Ishikawa (cell line): ENCODE data around the gene ZNF530.

Source experiments
- CEBPB ChIP-seq: IDR thresholded peaks from 2 replicates; pipeline ENCODE4 v1.6.1; 2012
- CREB1 ChIP-seq: IDR thresholded peaks from 2 replicates; pipeline ENCODE4 v1.6.1; 2012; ENCODE audit warnings: low read depth
- EGR1 ChIP-seq: IDR thresholded peaks from 2 replicates; pipeline ENCODE4 v1.6.1; 2012
- EP300 ChIP-seq: IDR thresholded peaks from 2 replicates; pipeline ENCODE4 v1.6.1; 2012; ENCODE audit warnings: borderline replicate concordance
- FOXM1 ChIP-seq: IDR thresholded peaks from 2 replicates; pipeline ENCODE4 v1.6.1; 2012; ENCODE audit warnings: low read depth, borderline replicate concordance
- MAX ChIP-seq: IDR thresholded peaks from 2 replicates; pipeline ENCODE4 v1.6.1; 2012
- NFIC ChIP-seq: IDR thresholded peaks from 2 replicates; pipeline ENCODE4 v1.6.1; 2012
- RAD21 ChIP-seq: IDR thresholded peaks from 2 replicates; pipeline ENCODE4 v1.6.1; 2012; ENCODE audit warnings: low read depth
- REST ChIP-seq: IDR thresholded peaks from 2 replicates; pipeline ENCODE4 v1.6.1; 2012; ENCODE audit warnings: low read depth, mild to moderate bottlenecking
- TAF1 ChIP-seq: IDR thresholded peaks from 2 replicates; pipeline ENCODE4 v1.6.1; 2012; ENCODE audit warnings: low read depth, mild to moderate bottlenecking
- TCF12 ChIP-seq: IDR thresholded peaks from 2 replicates; pipeline ENCODE4 v1.6.1; 2012; ENCODE audit warnings: low read depth
- TEAD4 ChIP-seq: IDR thresholded peaks from 2 replicates; pipeline ENCODE4 v1.6.1; 2012
- USF1 ChIP-seq: IDR thresholded peaks from 2 replicates; pipeline ENCODE4 v1.6.1; 2012
- YY1 ChIP-seq: IDR thresholded peaks from 2 replicates; pipeline ENCODE4 v1.6.1; 2012; ENCODE audit warnings: low read depth
- ZBTB7A ChIP-seq: IDR thresholded peaks from 2 replicates; pipeline ENCODE4 v1.6.1; 2012; ENCODE audit warnings: low read depth

Gene ZNF530

GRCh38 chr19:57613941-57614743 is 14.5 kb downstream of the ZNF530 start, which contains the start of gene ZNF134:
Gene ZNF134 (plus strand): TSS chr19:57614242. CDS start chr19:57619469, 5,227 bp downstream.
- TF ChIP-seq FOXM1 (no peak), CEBPB (no peak), USF1 (no peak; the same call in 1 of the 2 replicates), NFIC (peak; percentile 25; the same call in 1 of the 2 replicates), YY1 (peak; percentile 88), EP300 (no peak), CREB1 (0 out of 2 replicates have a peak, but pooled peaks have one; percentile 13), REST (no peak), TAF1 (peak; percentile 68), ZBTB7A (peak; percentile 67), TEAD4 (0 out of 2 replicates have a peak, but pooled peaks have one; percentile 17), TCF12 (0 out of 2 replicates have a peak, but pooled peaks have one; percentile 30), EGR1 (0 out of 2 replicates have a peak, but pooled peaks have one; percentile 18), MAX (peak; percentile 45; the same call in 1 of the 2 replicates), RAD21 (no peak)

GRCh38 chr19:57615346-57615745 is 15.7 kb downstream of the ZNF530 start:
- no peak for TF ChIP-seq EGR1
- TF ChIP-seq EP300, result no peak
- TF ChIP-seq REST, result no peak
- no peak for TF ChIP-seq YY1
- no peak for TF ChIP-seq CEBPB
- TF ChIP-seq CREB1, result no peak
- TF ChIP-seq RAD21, result no peak

- peak; percentile 56; the same call in 1 of the 2 replicates for TF ChIP-seq TCF12
- no peak for TF ChIP-seq TAF1
Measured at GRCh38 chr19:57620673-57621348, 21.1 kb downstream of the ZNF530 start.

- no peak for TF ChIP-seq FOXM1
- no peak for TF ChIP-seq CREB1
- TF ChIP-seq ZBTB7A, result no peak
- no peak for TF ChIP-seq TEAD4
- TF ChIP-seq USF1, result no peak
- TF ChIP-seq TCF12, result no peak
Measured at GRCh38 chr19:57623091-57623490, 23.4 kb downstream of the ZNF530 start.

GRCh38 chr19:57632987-57633831 is 33.5 kb downstream of the ZNF530 start, which contains the start of gene ZNF211:
Gene ZNF211 (plus strand): TSS chr19:57633168. CDS start chr19:57633347, 179 bp downstream.
- TF ChIP-seq FOXM1 (no peak), NFIC (peak; percentile 54; the same call in 1 of the 2 replicates), ZBTB7A (no peak), TCF12 (0 out of 2 replicates have a peak, but pooled peaks have one; percentile 30), CREB1 (peak; percentile 48; the same call in 1 of the 2 replicates), TAF1 (0 out of 2 replicates have a peak, but pooled peaks have one; percentile 26), CEBPB (0 out of 2 replicates have a peak, but pooled peaks have one; percentile 7)
